Pulmonary artery endothelial cell (primary cell): Measurements from ENCODE around the gene SDC3. TPM values are rescaled to one million over a fixed set of nuclear protein-coding genes. Genes with fewer than 3 reads are reported as not detected.
"Not testable (repeated sequence)": the region's sequence is repeated elsewhere in the genome, so short reads cannot be mapped to it uniquely, and the experiment has no call there.

Experiments
- DNase-seq: peaks from one replicate; pipeline ENCODE4 v3.0.0-alpha.2; 2011; ENCODE audit warnings: low read depth, low spot score
- total RNA-seq: library from RNA; depleted of rRNA; stranded (reverse); fragments of >200 nt; gene quantifications from 2 replicates; pipeline ENCODE4 v1.2.3, GENCODE V29; 2014

The SDC3 gene, protein sequence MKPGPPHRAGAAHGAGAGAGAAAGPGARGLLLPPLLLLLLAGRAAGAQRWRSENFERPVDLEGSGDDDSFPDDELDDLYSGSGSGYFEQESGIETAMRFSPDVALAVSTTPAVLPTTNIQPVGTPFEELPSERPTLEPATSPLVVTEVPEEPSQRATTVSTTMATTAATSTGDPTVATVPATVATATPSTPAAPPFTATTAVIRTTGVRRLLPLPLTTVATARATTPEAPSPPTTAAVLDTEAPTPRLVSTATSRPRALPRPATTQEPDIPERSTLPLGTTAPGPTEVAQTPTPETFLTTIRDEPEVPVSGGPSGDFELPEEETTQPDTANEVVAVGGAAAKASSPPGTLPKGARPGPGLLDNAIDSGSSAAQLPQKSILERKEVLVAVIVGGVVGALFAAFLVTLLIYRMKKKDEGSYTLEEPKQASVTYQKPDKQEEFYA
- total RNA-seq = 7.0 and 12.0 TPM in 2 replicates

DNA sequence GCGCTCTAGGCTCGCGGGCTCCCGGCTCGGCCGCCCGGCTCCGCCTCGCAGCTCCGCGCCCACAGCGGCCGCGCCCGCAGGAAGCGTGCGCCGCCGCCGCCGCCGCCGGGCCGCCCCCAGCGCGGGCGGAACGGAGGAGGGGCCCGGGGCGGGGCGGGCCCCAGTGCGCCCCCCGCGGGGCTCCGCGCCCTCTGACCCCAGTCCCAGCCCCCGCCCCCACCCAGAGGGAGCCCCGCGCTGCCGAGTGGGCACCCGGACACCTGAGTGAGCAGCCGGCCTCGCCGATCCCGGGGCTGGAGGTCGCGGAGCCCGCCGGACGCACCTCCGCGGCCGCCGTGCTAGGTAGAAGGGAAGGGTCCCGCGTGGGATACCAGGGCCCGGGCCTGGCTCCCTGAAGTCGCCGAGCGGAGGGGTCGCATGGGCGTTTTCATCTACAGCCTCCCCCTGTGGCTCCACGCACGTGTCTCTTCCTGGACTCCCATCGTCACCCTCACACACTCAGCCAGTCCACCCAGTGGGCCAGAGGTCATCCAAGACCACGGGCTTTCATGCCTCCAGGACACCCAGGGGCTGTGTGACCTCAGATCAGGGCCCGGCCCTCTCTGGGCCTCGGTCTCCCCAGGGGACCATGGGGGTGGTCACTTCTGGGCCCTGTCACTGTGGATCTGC is at the start of gene SDC3:
Gene SDC3, minus strand, starts transcription at position 63 of the 669 bp plus-strand sequence. CDS start 172 bp downstream, outside the sequence.
- DNase-seq = no peak

DNA sequence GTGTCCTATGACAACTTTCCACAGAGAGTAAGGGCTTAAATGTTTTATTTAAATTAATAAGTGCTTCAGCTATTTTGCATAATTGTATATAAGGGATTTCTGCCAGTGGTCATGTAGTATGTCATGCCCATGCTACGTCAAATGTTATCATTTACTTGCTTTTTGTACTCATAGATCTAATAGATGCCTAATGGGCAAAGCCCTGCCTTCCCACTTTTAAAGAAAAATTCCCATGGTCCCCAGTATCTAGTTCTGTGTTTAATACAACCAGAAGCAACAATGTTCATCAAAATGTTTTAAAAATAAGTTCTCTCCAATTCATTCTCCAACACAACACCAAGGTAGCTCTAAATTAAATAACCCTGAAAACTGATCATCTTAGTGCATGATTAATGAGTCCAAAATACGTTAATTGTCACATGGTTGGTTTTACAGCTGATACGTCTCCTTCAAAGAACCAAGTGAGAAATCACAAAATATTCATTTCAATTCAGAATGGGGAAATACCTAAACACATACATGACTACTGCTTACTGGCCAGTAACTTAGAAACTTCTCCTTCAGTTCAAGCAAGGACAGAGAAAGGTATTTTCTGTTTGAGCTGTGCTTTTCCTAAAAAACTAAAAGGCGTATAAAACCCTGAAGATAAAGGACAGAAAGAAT is 49.1 kb upstream of the SDC3 start:
- no peak for DNase-seq

DNA sequence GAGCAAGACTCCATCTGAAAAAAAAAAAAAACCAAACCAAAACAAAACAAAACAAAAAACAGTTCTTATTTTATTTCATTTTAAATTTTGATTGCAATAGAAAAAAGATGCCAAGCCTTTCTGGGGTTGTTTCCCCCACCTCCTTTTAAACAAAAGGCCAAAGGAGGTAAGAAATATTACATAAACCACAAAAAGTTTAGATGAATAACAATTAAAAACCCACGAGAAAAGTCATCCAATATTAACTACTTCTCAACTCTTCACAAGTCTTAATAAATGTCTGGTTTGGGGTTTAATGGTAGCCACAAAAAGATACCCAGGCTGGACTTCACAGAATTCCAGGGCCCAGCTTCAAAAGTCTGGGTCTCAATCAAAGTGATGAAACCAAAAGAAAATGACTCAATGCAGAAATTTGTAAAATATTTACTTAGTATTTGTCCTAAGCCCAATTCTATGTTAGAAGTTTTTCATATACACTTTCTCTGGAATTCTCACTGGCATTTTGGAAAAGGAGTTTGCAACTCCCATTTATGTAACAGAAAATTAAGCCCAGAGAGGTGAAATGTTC is 47.0 kb upstream of the SDC3 start:
- no peak for DNase-seq

DNA sequence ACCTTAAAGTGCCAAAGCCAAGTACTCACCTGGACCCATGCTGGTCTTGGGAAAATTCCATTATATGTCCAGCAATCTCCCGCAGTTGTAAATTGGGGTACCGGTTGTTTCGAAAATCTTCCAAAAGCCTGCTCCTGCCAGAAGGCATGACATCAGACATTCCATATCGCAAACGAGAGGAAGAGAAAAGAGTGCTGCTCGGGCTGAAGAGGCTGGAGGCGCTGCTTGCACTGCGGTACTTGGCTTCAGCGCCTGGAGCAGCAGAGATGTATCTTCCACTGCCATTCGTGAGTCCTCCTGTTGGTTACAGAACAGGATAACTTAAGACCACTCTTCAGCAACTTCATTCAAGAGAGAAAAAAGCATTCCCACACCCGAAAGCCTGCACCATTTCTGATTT is 45.1 kb upstream of the SDC3 start:
- DNase-seq = no peak

DNA sequence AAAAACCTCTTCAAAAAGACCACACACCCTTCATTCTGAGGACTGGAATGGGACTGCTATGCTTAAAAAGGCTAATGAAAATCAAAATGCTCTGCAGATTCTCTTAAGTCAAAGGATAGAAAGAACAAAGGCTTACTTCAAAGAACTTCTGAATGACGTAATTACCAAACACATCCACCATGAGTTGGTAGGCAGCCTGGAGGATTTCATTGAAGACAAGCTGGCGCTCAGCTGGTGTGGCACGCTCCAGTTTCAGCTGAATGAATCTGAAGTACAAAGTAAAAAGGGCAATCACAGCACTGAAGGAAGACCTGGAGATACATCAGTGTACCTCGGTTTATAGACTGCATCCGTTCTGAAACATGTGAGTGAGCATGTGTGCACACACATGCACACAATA is 43.5 kb upstream of the SDC3 start:
- DNase-seq = no peak

DNA sequence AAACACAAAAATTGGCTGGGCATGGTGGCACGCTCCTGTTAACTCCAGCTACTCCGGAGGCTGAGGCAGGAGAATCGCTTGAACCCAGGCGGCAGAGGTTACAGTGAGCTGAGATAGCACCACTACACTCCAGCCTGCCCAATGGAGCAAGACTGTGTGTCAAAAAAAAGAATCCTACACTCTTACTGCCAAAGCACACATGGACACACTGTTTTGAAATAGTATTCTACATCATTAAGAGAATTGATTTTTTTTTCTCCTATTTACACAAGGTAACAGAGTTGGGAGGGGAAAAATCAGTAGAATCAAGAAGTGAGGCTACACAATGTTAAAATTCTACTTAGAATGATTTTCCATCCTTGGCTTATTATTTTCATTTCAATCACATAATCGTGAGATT is 42.1 kb upstream of the SDC3 start:
- no peak for DNase-seq

DNA sequence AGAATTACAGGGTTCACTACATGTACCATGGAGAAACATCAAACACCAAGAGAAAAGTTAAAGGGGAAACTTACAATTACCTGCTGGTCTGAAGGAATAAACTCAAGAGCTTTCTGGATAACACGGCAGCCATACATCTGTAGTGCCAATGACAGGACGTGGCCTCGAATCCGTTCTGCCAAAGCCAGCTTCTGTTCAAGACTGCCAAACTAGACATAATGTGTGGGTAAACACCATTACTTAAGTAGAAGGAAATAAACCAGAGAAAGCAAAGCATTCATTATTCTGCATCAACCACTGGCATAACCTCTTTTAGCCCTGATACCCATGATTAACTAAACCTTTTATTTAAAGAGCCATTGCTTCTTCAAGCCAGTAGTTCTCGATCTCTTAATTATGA is 41.5 kb upstream of the SDC3 start:
- no peak for DNase-seq

DNA sequence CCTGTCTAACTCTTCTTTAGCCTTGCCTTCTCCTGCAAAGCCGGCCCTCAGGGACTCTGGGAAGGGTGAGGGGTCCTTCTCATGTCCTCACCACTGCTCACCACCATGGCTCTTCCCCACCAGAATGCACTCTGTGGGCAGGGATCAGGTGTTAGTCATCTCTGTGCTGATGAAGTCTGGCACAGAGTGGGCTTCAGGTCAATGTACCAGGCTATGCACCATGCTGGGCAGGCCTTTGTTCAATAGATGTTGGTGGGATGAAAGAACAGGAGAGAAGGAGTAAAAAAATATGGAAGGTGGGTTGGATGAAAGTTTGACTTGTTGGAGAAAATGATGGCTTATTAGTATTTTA is 40.9 kb upstream of the SDC3 start:
- DNase-seq = not testable (repeated sequence)

DNA sequence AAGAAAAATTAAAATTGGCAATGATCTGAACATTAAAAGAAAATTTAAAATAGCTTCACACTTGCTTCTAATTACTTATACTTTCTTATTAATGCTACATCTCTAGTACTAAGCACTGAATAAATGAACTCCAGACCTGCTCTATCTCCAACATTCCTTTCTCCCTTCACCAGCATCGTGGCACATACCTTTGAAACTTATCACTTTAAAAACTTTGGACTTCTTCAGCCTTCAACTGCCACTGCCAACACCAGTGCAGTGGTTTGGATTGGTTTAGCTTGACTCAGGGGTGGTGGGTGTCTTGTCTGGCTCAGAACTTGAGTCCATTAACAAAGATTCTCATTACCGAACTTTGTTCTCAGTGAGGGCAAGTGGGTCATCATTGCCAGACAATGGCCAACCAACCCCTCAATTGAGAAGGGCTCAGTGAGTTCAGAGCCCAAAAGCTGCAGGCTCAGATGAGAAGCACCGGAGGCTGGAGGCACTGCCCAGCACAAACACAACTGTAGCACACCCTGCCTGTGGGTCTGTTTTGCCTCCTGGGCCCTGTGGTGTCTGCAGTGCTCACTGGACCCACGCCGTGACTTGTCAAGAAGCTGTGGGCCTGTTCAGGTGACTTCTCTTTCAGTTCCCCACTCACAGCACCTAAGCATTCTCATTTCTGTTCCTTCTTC is 40.4 kb upstream of the SDC3 start:
- not testable (repeated sequence) for DNase-seq

DNA sequence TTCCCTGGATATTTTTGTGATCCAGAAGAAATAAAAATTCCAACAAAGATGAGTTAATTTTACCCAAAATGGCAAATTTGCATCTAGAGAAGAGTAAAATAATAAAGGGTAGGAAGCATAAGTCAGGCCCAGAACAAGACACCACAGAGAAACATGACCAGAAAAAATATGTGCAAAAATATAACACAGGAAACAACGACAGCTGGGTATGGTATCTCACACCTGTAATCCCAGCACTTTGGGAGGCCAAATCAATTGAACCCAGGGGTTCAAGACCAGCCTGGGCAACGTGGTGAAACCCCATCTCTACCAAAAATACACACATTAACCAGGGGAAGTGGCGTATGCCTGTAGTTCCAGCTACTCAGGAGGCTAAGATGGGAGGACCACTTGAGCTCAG is 39.7 kb upstream of the SDC3 start:
- no peak for DNase-seq

DNA sequence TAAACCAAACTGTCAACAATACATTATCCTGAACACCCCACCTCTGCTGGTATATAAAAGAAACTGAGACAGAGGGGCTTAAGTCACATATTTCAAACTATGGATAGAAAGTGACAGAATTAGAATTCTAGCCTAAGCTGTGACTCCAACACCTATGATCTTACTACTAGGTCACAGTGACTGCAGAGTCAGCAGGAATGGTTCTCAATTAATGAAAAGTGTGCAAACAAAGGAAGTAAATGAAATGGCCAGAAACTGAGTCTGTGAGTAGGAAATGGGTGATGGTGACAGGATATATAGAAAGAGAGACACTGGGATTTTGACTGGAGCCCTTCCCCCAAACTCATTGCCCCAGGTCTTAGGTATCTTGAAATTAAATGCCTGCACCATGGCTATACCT is 38.7 kb upstream of the SDC3 start:
- no peak for DNase-seq

DNA sequence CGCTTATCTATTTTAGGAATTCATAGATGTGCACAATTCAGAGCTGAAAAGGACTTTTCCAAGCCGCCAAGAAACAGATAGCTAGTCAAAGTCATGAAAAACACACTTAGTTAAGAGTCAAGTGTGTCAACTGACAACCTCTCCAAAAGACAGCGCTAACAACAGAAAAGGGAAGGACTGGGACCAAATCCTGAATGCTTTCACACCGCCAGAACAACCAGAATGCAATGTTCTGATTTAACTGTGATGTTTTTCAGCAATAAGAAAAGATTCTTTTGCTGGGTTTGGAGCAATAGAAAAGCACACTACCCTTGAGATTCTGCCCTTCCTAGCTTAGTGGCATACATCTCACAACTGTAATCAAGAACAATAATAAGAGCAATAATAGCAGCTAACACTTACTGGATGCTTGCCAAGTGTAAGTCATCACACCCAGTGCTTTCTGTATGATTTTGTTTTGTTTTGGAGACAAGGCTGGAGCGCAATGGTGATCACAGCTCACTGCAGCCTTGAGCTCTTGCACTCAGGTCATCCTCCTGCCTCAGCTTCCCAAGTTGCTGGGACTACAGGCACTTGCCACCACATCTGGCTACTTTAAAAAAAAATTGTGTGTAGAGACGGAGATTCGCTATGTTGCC is 33.9 kb upstream of the SDC3 start:
- DNase-seq = peak; percentile 33

DNA sequence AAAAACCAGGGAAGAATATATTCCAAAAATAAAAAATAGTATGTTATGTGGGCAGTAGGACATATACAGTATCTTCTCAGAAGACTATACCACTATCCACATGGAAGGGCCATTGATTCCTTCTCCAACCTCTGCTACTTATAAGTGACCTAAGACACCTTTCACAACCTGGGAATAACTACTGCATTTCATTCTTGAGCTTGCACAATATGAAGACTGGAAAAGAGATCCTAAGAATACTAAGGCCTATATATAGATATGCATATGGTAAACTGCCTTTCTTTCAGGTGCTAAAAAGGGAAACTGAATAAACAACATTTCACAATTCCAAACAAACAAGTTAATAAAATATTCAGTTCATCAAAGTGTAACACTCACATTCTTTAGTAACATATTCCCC is 32.0 kb upstream of the SDC3 start:
- no peak for DNase-seq

DNA sequence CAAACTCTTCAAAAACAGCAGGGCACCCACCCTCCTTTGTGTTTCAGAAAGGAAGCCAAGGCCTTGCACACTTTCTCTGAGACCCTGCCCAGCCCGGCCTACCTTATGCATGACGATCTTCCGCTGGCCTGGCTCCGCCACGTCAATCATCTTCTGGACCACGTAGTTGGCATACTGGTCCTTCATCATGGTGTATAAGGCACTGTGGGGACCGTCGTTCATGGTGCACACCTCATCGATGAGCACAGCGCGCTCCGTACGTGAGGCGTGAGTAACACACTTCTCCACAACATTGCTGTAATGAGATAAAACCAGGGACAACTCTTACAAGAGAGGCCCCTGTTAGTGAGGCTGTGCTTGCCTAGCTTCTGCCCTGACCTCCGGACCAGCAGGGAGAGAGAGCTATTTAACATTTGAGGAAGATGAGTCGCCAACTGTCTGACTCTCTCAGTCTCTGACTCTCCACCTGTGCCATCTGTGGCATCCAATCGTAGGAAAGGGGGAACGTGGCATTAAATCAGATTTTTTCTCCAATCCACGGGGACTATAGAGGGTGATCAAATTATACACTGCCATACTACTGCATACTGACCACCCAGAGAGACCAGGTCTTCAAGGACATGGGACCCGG is 28.1 kb upstream of the SDC3 start:
- no peak for DNase-seq

DNA sequence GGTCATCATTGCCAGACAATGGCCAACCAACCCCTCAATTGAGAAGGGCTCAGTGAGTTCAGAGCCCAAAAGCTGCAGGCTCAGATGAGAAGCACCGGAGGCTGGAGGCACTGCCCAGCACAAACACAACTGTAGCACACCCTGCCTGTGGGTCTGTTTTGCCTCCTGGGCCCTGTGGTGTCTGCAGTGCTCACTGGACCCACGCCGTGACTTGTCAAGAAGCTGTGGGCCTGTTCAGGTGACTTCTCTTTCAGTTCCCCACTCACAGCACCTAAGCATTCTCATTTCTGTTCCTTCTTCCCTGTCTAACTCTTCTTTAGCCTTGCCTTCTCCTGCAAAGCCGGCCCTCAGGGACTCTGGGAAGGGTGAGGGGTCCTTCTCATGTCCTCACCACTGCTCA is 27.2 kb upstream of the SDC3 start:
- not testable (repeated sequence) for DNase-seq

DNA sequence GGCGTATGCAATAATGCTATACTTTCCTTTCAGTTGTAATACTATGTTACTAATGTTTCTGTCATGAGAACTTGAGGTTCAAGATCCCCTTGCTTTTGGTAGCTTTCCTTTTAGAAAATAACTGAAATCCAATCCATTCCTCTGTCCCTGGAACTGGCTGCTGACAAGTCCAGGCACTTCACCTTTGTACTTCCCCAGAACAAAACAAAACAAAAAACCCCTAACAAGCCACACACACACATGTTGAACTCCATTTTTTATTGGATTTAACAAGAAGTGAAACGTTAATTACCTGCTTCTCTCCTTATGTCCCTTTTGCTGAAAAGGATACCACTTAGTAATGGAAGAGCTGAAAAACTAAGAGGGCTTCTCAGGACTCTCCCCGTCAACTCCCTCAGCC is 26.1 kb upstream of the SDC3 start:
- no peak for DNase-seq

DNA sequence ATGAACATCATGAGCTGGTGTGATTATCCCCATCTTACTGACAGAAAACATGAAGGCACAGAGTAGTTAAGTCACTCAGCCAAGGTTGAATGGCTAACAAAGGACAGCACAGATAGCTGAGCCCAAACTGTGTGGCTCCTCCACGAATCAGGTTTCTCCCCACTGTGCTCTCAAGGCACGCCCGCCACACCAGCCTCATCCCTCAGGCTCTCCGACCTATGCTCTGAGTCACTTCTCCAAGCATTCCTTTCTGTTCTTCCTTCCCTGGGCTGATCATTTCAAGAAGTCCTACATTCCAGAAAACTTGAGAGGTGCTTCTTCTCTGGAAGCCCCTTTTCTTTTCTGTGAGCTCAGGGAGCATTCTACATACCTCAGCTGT is 25.3 kb upstream of the SDC3 start:
- DNase-seq = no peak

DNA sequence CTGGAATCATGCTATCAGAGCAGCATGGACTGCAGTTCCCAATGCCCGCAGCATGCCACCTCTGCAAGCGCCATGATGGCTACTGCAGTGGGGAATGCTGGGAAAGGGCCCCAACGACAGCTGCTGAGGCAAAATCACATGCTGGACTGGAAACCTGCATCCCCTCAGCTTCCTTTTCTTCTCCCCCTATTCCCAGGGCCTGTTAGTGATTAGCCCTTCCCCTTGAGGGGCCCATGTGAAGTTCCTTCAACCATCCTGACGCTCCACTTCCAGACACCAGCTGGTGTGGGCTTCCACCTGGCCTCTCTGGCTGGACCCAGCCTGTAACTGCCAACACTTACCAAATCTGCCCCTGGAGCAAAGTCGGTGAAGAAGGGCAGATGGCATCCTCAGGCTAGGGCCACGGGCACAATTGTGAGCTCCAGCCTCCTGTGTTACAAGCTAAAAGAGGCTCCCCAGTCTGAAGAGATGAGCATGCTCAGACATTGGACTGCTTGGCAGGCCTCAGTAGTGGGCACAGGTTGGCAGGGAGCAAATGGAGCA is 22.1 kb upstream of the SDC3 start:
- no peak for DNase-seq

DNA sequence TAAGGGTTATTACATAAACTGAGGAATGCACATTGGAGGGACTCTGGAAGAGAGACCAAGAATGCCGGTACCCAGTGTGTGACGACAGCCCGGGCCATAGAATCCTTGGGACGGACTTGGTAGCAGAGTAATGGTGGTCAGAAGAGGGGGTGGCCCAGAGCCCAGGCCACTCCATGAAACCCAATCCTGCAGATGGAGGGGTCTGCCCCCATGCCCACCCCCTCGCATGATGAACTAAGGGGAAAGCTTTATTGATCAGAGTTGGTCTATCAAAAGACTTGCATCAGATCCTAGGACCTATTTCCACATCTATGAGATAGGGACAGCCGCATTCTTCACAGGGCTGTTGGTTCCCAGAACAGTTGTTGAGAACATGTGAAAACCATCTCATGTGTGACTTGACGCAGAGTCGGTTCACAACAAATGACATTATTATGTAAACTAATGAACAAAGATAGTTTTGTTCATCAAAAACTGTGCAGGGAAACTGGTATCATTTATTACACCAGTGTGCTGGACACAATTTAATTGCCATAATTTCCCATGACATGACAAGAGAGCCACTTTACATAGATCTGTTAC is 21.5 kb upstream of the SDC3 start:
- no peak for DNase-seq
